CD4-positive, alpha-beta T cell treated with Interleukin-2 at 100 ng/mL for 4 hours (primary cell): ENCODE results near the gene NR1H2.
"Not testable (repeated sequence)": the region's sequence is repeated elsewhere in the genome, so short reads cannot be mapped to it uniquely, and the experiment has no call there.

Experiments used
- DNase-seq: peaks from one replicate; pipeline ENCODE4 v3.0.0-alpha.2; 2020; ENCODE audit warnings: low spot score

The NR1H2 gene

GRCh38 chr19:50376166-50377050 lies at the start of gene NR1H2:
Gene NR1H2, plus strand, starts transcription at chr19:50376457. Its CDS starts 1,149 bp downstream, at chr19:50377606.
- peak; percentile 96 for DNase-seq

GRCh38 chr19:50327013-50327412 lies 49.2 kb upstream of the NR1H2 start:
- DNase-seq, result no peak

GRCh38 chr19:50327461-50328223 lies 48.6 kb upstream of the NR1H2 start:
- no peak for DNase-seq

DNA sequence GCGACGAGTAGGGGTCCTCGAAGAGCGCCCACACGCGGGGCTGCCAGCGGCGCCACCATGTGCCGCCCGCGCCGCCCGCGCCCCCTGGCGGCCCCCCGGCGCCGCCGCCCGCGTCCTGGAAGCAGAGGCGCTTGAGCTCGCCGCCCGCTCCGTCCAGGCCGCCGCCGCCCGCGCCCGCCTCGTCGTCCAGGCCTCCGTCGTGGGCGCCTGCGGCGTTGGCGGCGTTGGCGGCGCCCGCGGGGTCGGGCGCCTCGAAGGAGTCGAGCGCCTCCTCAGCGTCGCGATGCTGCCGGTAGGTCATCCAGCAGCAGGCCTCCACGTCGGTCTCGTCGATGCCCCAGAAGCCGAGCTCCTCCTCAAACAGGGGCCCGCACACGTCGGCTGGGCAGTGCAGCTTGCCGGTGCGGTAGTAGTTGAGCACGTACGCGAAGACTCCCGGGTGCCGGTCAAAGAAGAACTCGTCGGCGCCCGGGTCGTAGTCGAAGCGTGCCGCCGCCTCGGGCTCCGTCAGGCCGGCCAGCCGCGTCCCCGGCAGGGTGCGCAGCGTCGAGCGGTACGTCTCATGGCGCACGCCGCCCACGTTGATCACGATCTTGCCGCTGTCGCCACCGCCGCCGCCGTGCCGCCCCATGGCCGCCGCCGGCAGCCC lies 47.9 kb upstream of the NR1H2 start:
- no peak for DNase-seq

- no peak for DNase-seq
Measured at GRCh38 chr19:50328873-50329145, 47.4 kb upstream of the NR1H2 start.

DNA sequence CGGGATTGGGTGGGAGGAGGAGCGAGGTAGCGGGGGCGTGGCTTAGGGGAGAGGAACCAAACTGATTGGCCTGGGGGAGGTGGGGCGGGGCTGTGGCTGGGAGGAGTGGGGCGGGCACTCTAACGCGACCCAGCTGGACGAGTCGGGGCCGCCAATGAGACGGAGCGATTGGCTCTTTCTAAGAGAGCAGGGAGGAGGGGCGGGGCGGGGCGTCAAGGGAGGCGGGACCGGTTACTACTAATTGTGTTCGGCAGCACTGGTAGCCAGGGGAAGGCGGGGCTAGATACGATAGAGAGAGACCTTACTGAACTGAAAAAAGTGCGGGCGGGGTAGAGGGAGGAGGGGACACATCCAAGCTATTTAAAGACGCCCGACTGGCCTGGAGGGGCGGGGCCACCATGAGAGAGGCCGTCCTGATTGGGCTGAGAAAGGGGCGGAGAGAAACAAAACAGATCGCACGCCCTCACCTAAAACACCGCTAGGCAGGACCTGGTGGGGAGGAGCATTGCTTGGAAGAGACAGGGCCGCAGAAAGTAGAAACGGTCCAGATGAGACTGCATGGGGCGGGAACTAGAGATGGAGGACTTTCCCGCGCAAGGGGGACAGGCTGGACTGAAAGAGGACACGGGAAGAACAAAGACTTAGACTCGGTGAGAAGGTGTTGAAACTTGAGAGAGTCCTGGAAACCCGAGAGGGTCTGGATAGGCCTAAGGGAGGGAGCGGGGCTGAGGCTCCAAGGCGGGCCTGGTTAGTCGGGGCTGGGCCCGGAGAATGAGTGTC lies 46.9 kb upstream of the NR1H2 start, which contains the start of gene KCNC3:
TSS of gene KCNC3 (minus strand) at position 232 of the 780 bp plus-strand sequence. CDS start 295 bp downstream, outside the sequence.
- DNase-seq, result peak; percentile 90

DNA sequence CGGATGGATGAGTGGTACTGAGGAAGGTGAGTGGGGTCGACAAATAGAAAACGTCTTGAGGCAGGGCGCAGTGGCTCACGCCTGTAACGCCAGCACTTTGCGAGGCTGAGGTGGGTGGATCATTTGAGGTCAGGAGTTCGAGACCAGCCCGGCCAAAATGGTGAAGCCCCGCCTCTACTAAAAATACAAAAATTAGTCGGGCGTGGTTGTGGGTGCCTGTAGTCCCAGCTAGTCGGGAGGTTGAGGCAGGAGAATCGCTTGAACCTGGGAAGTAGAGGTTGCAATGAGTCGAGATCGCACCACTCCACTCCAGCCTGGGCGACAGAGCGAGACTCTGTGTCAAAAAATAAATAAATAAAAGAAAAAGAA lies 46.3 kb upstream of the NR1H2 start:
- DNase-seq, result not testable (repeated sequence)

DNA sequence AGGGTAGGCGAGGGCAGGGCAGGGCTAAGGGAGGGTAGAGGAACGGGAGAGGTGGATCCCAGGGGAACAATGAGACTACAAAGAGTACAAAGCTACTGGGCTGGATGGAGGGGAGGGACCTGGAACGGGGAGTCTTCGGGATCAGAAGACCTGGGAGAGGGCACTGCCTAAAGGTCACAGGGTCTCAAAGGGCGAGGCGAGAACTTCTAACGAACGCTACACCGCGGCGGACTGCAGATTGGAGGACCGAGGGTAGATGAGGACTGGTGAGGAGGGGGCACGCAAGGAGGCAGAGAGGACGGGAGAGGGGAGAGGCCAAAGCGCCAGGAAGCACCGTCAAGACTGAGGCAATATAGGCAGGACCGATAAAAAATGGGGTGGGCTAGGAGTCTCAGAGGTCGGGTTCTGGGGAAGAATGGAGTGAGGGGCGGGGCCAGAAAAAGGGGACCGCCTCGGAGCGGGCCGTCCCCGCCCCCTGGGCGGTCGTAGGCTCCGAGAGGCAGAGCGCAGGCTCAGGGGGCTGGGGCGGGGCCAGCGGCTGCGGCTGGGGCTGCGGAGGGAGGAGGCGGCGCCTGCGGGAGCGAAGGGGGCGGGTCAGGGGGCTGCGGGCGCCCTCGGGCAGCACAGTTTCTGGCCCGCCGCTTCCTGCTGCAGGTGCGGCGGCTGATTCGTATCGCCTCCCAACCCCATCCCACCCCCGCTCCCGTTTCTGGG lies 45.7 kb upstream of the NR1H2 start:
- peak; percentile 71 for DNase-seq

- no peak for DNase-seq
Measured at GRCh38 chr19:50331221-50331993, 44.9 kb upstream of the NR1H2 start.

DNA sequence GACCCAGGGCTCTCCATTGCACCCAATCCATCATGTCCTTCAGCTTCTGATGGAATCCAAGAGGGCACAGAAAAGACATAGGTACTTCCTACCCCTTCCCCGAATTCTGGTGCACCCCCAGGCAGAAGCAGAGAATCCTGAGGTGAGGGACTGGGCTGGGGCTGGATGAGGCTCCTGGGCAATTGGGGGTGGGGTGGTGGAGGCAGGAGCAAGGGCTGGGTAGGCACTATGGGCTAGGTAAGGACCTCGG lies 44.3 kb upstream of the NR1H2 start:
- no peak for DNase-seq

- DNase-seq, result no peak
Measured at GRCh38 chr19:50332244-50333038, 43.8 kb upstream of the NR1H2 start.

DNA sequence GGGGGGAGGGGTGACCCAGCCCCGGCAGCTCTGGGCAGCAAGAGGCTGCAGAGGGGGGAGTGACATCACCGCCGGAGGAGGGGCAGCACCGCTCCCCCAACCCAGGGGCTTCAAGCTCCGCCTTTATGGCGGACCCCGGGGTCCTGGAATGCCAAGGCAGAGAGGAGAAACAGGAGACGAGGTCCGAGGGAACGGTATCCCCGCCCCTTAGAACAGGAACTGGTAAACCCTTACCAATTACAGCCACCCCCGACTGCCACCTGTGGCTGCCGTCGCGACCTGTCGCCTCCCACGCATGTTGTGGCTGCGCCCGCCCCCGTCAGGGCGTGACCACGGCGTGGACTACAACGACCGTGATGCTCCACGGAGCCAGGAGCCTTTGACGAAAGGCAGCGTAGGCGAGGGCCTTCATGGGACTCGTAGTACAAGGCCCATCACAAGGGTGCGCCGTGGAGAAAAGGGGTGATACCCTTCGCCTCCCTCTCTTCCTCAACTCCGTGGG lies 43.0 kb upstream of the NR1H2 start:
- DNase-seq, result peak; percentile 88

- DNase-seq, result peak; percentile 81
Measured at GRCh38 chr19:50333737-50334617, 42.3 kb upstream of the NR1H2 start.

GRCh38 chr19:50334741-50335421 lies 41.4 kb upstream of the NR1H2 start:
- DNase-seq, result no peak

DNA sequence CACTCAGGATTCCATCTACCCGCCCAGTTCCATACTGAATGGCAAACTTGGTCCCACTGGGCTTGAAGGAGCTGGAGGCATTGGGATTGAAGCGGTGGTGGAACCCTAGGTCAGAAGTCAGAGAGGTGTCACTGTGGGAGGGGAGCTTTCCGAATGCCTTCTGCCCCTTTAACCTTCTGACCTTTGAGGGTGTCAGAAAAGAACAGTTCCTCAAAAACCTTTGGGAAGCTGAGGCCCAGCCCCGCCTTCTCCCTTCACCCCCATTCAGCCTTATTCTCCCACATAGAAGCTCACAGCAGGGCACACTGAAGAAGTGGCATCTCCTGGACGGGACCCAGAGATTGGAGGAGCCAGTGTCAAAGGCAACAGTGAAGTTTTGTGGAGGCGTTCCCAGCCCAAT lies 39.2 kb upstream of the NR1H2 start:
- not testable (repeated sequence) for DNase-seq

DNA sequence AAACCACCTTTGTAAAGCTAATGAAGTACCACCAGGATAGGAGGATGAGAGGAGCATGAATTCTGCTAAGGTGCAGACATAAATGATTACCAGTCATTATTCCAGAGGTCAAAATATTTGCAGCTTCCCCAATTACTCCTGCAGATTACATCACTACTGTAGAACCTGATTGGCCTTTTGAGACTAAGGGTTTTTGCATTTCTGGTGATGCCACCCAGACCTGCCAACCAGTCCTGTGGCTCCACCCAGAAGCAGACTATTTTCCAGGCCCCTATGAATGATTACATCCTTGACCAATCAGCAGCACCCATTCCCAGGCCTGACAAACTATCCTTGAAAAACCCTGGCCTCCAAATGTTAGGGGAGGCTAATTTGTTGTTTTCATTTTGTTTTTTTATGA lies 35.9 kb upstream of the NR1H2 start:
- no peak for DNase-seq

GRCh38 chr19:50341091-50341564 lies 35.1 kb upstream of the NR1H2 start:
- DNase-seq, result no peak
